Measurements from ENCODE around the gene SCAPER. TPM values are rescaled to one million over a fixed set of nuclear protein-coding genes. Genes with fewer than 3 reads are reported as not detected.
"Not testable (repeated sequence)": the region's sequence is repeated elsewhere in the genome, so short reads cannot be mapped to it uniquely, and the experiment has no call there.

Gene SCAPER
- total RNA-seq, 2 experiments from 2014 or later = 20.4 to 29.5 TPM

DNA sequence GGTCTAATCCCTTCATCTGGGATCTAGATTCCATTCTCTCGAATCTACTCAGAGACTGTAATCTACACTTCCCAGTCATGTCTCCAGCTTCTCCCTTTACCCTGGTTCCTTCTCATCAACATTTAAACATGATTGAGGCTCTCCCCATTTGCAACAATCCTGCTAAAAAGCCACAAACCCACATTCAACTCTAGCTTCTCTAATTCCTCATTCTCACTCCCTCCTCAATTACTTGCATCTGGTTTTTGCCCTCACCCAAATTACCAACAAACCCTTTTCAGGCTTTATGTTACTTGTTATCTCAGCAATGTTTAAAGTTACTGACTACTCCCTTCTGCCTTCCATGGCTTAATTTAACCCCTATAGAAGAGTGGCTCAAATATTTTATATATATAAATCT, 605.4 kb downstream of the SCAPER start:
- Mint-ChIP-seq H3K36me3 (peaks cover 20% of the 10 kb centered on the region), H3K4me1 (peaks cover 6% of the 10 kb centered on the region), H3K27ac (no peak overlapping the region), H3K9me3 (ENCODE audit: low read depth) (no peaks in the 10 kb centered on the region), H3K4me3 (no peak overlapping the region), H3K27me3 (no peaks in the 10 kb centered on the region)
- no peak for DNase-seq
- no peak for ATAC-seq
- CTCF ChIA-PET = no interaction called here

GRCh38 chr15:76298986-76299385, 606.2 kb downstream of the SCAPER start:
- DNase-seq = no peak
- H3K36me3 Mint-ChIP-seq = peaks cover 16% of the 10 kb centered on the region
- no peak for ATAC-seq
- CTCF ChIA-PET = no interaction called here
- H3K27ac Mint-ChIP-seq = no peak overlapping the region
- no peaks in the 10 kb centered on the region for H3K27me3 Mint-ChIP-seq
- peaks cover 6% of the 10 kb centered on the region for H3K4me1 Mint-ChIP-seq
- no peaks in the 10 kb centered on the region for H3K9me3 Mint-ChIP-seq (ENCODE audit: low read depth)
- H3K4me3 Mint-ChIP-seq = no peak overlapping the region

- H3K9me3 Mint-ChIP-seq (ENCODE audit: low read depth); ATAC-seq; H3K27me3 Mint-ChIP-seq; H3K4me1 Mint-ChIP-seq; DNase-seq; H3K4me3 Mint-ChIP-seq; H3K27ac Mint-ChIP-seq: not testable (repeated sequence)
- H3K36me3 Mint-ChIP-seq = peaks cover 13% of the 10 kb centered on the region
- CTCF ChIA-PET = interaction anchor here (1.3 kb wide), 1 partner anchor 725 kb away, joined by 3 read pairs; no protein-coding TSS in a partner anchor
Observed at GRCh38 chr15:76297951-76298350, 607.2 kb downstream of the SCAPER start.

Small RNAs within 50 kb of the gene (microRNA-seq; reads per million reads assigned to microRNA genes)
- not detected for gene MIR3713

Other genes starting within 250 kb of the SCAPER start
- 10 to 100 TPM; 22.5 to 28.6 TPM for gene RCN2, start 26.4 kb upstream of the SCAPER start, total RNA-seq
- 100 to 1,000 TPM; 157 to 255 TPM for gene PSTPIP1, start 89.8 kb upstream of the SCAPER start, total RNA-seq
- gene TSPAN3, start 165.8 kb upstream of the SCAPER start, total RNA-seq = 10 to 100 TPM; 20.9 to 29.4 TPM

Data from activated CD8-positive, alpha-beta memory T cell treated with anti-CD3 and anti-CD28 coated beads, Interleukin-2, amount 10 ng/mL, durations not matched to agents 7 days and 5 days (primary cell).